GM19023 (cell line): ENCODE measurements around the gene CCDC85C.

ENCODE experiments used
- ATAC-seq: cut with Tn5 transposase; IDR thresholded peaks from one replicate; pipeline ENCODE4 v1.9.1; 2021; ENCODE audit warnings: mild to moderate bottlenecking, moderate library complexity; ENCODE audit not compliant: unreplicated experiment

Gene CCDC85C

DNA sequence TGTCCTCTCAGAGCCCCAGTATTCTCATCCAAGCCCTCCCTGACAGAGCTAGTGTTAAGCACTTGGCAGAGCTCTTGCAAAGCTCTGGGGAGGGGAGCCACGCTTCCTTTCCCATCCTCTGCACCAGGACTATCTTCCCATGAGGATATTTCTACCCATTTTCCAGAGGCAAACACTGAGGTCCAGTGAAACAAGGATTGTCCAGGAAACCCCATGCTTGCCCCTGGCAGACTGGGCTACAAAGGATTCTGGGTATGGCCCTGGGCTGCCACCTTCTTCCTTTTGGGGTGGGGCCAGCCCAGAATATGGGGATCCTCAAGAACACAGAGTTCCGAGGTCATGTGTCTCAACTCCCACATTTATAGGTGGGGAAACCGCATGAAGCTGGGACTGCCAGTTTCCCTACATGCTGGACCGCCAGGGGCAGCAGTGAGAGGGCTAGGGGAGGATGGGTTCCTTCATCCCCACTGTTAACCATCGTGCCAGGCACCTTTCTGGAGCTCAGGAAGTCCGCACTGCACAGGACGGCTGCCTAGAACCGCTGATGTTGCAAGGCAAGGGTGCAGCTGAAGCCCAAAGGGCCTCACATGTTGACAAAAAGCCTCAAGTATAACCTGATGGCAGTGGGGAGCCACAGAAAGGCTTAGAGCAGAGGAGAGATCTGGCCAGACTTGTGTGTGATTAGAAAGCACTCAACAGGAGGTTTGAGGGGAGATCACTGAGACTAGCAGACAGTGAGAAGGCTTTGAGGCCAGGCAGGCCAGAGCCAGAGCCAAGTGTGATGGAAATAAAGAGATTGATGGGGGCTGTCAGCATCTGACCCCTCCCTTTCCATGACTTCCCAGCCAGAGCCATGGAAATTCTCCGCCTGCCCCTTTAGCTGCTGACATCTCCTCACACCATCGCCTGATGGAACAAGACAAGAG is 5.5 kb upstream of the CCDC85C start:
- no peak for ATAC-seq

DNA sequence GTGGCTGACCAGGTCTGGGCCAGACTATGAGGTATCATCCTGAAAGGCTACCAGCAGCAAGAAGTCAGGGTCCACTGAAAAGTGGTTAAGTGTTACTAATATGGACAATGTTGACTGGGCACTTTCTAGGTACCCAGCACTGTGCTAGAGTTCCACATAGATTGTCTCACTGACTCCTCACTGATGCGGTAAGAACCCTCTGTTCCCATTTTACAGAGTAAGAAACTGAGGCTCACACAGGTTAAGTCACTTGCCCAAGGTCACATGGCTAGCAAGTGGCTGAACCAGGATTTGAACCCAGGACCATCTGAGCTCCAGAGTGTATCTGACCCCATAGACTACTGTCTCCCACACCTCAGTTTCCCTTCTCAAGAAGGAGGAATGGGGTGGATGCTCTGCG is 4.6 kb upstream of the CCDC85C start:
- ATAC-seq = no peak

DNA sequence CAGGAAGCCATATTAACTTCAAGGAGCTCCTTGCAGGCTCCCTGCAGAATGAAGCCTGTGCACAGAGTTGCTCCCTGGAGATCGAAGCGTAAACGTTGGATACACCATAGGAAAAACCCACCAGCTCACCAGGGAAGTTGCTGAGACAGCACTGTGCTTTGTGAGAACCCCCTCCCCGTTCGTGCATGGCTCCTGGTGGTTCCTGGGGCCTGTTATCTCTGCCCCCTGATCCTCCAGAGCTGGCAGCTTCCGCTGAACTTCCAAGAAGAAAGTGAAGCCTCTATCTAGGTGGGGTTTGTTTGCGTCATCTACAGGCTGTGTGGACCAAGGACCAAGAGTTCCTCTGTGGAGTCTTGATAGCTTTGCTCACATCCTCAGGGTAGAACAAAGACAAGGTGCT is 2.4 kb upstream of the CCDC85C start:
- ATAC-seq = no peak

DNA sequence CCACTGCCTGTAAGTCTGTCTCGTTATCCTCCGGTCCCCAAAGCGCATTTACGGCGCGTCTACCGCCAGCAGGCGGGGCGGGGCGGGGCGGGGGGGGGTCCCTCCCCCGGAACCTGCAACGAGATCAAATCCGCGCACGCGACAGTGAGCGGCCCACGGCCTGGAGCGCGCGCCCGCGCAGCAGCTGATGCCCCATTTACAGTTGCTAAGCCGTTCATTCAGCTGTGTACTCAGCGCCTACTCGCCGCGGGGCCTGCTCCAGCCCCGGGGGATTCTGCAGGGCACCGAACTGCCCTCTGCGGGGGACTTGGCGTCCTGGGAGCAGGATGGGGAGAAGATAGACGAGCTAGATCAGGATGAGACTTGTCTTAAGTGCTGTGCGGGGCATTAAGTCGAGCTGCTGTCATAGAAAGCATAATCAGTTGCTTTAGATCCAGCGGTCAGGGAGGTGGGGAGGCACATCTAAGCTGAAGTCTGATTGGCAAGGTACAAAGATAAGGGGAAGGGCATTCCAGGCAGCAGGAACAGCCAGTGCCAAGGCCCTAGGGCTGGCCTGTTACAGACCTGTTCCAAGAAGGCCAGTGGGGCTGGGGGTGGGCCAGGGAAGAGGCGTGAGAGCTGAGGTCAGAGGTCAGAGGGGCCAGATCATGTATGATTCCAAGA is 1.4 kb upstream of the CCDC85C start:
- peak; percentile 39 for ATAC-seq

DNA sequence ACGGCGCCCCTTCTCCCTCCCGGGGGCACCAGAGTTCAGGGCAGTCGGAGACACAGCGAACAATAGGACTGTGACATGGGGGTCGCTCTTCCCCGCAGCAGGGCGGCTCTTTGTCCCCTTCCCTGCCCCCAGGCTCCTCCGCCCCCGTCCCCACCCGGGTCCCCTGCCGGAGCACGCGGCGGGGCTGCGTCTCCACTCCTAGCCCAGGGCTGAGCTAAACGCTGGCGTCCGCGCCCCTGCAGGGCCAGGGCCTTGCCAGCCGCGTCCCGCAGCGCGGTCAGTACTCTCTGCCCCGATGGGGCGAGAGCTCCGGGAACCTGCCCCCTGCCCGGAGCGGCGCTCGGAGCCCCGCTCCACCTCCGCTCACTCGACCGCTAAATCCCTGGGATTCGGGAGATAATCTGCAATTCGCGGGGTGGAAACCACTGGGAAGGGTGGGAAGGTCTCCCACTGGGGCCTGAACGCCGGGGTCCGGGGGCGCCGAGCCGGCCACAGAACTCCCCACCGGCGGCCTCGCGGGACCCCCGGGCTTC is 825 bp upstream of the CCDC85C start:
- peak; percentile 32 for ATAC-seq

DNA sequence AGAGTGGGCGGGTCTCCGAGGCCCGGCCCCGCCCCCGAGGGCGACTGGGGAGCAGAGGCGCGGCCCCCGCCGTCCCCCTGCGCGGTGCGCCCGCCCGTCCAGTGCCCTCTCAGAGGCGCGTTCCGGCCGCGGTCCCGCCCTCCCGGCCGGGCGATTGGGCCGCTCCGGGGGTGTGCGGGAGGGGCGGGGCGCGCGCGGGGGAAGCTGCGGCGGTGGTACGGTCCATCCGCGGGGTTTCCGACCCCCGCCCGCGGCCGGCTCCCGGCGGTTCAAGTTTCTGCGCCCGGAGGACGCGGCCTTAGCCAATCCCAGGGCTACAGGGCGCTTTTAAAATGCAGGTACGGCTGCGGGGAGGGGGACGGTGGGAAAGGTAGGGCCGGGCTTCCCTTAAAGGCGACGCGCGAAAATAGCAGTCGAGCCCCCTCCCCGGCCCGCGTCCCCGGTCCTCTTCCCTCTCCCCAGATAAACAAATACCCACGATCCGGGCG is 315 bp upstream of the CCDC85C start:
- peak; percentile 87 for ATAC-seq

DNA sequence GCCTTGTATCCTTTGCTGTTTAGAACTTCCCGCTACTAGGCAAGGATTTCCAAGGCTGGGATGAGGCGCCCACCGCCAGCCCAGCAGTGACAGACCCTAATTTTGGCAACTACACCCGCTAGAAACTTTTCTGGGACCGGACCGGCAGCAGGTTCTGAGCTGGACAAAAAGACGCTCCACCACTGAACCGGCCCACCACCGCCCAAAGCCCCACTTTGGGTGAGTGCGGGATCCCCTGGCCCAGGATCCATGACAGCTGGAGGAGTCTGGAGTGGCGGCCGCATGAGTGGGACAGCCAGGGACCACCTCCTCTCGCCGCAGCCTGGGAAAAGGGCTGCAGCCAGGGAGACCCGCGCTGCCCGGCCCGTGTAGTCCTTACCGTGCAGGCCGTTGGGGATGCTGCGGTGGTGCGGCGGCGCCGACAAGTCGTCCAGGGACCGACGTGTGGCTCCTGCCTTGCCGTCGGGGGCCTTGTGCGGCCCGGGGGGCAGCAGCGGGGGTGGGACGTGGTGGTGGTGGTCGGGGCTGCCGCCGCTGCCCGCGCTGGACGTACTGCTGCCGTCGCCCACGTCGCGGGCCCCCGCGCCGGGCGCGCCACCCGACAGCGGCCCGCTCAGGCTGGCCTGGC is 1.1 kb downstream of the CCDC85C start:
- no peak for ATAC-seq

DNA sequence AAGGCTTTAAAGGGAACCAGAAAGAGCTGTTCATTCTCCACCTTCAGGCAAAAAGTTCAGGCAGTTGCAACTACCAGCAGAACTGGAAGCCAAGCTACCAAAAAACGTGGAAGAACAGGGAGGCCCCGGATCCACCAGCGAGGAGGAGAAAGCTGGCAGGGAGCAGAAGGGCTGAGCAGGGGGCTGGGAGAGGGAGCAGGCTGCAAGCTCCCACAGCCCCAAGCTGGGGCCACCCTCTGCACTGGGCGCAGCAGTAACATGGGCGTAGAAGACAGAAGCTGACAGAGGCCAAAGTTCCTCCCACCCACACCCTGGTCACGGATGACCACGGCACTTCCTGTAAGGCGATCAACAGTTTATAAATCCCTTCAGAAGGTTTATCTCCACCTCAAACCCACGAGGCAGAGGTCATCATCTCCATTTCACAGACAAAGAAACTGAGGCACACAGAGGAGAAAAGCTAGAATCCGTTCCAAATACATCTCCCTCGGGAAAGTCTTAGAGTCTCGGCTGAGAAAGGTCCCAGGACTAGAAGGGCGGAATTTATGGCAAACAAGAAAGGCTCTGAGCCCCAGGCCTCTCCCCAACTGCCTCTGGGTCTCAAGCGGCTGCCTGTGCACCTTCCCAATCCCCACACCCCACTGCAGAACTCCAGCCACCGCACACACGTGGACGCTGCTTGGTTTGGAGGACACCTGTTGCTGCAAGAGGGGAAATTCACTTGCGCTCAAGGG is 1.8 kb downstream of the CCDC85C start:
- ATAC-seq = no peak

DNA sequence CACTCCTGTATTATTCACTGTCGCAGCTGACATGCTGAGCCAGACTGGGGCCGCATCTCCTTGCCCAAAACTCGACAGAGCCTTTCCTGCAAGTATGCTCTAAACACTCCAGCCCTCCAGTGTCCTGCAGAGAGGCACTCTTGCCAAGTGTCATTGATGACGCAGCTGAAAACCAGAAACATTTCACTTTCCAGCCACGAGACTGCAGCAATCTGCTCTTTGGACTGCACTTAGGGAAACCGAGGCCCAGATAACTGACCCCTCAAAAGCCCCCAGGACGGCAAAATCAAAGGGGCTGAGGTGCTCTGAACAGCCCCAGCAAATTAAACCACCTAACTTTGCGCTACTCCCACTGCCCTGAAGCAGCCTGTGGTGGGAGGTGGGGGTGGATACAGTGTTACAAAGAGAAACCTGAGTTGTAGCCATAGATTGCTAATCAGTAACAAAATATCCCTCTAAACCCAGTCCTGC is 2.6 kb downstream of the CCDC85C start:
- no peak for ATAC-seq

DNA sequence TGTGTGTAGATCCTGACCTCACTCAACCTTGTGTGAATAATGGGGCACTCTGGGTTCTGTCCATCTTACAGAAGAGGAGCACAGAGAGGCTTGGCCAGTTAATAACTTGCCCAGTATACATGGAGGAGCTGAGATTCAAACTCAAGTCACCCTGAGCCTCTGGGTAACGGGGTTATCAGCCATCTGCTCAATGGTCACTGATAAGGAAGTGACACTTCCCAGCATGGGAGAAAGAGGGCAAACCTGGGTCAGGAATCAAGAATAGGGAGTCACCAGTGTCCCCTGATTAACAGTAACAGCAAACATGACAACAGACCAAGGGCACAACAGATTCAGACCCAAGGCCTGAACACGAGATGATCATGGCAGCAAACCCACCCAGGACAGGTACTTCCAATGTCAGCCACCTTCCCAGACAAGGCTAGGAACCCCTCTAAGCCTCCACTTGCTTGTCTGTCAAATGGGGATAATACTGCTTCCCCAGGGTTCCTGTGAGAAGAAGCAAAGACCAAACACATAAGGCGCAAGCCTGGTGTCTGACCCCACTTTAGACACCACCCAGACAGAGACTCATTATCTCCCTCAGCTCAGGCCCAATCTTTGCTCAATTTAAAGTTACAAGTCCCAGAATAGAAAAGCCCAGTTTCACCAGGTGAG is 3.6 kb downstream of the CCDC85C start:
- ATAC-seq = no peak

DNA sequence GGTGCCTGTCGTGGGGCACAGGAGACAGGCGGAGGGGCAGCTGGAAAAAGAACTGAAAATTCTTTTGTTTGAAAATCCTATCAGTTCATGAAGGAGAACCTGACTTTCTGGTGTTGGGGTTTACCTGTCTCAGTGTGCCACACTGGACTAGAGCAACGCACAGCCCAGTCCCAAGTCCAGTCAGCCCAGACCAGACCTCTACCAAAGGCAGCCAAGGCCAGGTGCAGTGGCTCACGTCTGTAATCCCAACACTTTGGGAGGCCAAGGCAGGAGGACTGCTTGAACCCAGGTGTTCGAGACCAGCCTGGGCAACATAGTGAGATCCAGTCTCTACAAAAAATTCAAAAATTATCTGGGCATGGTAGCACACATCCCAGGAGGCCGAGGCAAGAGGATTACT is 4.6 kb downstream of the CCDC85C start:
- no peak for ATAC-seq

DNA sequence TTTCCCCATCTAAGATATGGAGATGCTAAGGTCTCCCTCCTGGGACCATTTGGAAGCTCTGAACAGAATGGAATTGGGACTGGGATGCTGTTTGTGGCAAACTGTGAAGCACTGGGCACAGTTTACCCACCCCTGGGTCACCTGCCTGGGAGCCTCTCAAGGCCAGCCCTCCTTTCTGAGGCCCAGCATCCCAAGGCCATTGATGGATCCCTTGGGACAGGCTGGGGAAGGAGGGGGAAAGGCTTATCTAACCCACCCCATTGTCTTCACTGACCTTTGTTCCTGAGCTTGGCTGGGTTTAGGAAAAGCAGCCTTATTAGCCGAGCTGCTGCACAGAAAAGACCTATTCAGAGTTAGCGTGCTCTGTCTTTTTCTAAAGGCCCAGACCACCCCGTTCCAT is 5.2 kb downstream of the CCDC85C start:
- no peak for ATAC-seq

DNA sequence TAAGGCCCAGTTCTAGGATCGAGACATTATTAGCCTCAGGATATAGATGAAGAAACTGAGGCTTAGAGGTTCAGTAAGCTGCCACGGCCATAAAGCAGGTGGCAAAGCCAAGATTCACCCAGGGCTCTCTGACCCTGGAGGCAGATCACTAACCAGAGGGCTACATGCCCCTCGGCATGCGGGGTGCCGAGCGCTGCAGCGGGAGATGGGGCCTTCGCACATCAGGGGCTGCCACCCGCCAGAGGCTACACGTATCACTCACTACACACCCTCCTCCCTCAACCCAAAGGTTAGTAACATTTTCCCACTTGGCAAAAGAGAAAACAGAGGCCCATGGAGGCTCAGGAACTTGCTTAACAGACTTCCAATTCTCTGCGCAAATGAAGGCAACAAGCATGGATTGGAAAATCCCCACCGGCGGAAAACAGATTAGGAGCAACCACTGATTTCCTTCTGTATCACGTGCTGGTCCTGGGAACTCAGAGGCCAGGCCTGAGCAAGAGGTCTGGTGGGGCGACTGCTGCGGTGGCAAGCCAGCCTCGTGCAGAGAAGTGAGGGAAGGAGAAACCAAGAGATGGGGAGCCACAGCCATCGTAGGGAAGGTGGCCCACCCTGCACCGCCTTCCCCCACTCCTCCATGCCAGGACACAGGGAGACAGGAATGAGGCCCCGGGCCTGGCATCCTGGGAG is 6.0 kb downstream of the CCDC85C start:
- no peak for ATAC-seq

DNA sequence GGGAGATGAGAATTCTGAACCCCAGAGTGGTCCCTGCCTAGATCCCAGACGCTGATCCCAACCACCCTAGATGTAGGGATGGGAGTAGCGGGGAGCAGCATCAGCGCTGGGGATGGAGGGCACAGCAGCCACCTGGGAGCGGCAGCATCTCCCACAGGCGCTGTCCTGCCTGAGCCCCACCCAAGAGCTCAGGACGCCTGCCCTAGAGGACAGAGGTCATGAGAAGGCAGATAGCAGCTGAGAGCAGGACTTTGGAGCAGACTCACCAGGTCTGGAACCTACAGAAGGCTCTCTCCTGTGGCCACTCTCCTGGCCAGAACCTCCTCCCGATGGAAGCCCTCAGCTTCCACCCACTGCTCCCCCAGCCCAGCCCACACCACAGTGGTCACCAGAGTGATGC is 7.2 kb downstream of the CCDC85C start:
- no peak for ATAC-seq

DNA sequence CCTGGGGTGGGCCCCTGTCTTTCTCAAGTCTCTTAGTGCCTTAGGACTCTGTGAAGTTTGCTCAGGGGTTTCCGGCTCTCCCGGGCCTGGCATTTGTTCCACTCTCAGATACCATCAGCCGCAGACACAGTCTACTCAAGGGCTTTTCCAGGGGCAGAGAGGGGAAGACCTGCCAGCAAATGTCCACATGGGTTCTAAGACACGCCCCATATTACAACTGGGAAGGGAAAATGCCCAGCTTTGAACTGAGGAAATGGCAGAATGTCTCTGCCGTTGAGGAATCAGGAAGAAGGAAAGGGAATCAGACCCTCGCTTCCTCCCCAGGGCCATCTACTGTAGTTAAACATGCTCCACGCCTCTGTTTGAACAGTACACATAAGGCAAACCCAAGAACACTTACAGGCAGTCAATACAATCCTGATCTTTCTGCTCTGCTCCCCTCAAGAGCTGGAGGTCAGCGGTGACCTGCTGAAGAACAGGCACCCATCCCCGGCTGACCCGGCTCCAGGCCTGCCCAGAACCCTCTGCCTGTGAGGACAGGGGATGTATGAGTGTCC is 7.9 kb downstream of the CCDC85C start:
- ATAC-seq = no peak

DNA sequence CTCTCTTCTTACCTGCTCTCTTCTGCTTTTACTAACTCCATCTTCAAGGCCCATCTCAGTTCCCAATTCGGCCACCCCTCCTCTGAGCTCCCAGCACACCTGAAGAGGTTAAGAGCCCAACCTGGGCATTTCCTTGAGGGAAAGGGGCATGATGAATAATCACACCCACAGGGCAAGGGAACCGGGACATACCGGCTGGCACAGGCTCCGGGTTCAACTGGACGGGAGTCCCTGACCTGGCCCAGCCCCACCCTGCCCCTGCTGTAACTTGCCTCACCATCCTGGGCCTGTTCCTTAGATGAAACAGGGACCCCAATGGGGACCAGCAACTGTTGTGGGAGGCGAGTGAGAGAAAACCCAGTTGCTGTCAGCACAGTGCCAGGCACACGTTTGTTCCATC is 8.5 kb downstream of the CCDC85C start:
- no peak for ATAC-seq

DNA sequence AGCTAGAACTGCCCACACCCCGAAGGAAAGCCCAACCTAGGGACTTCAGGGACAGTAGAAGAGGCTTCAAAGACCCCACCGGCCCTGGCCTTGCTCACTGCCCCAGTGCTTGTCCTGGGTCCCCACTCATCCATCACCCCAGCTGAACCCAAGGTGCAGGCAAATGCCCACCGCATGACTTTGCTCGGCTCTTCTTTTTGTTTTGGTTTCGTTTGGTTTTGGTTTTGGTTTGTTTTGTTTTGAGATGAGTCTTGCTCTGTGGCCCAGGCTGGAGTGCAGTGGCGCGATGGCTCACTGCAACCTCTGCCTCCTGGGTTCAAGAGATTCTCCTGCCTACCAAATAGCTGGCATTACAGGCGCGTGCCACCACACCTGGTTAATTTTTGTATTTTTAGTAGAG is 9.0 kb downstream of the CCDC85C start:
- ATAC-seq = peak; percentile 96

DNA sequence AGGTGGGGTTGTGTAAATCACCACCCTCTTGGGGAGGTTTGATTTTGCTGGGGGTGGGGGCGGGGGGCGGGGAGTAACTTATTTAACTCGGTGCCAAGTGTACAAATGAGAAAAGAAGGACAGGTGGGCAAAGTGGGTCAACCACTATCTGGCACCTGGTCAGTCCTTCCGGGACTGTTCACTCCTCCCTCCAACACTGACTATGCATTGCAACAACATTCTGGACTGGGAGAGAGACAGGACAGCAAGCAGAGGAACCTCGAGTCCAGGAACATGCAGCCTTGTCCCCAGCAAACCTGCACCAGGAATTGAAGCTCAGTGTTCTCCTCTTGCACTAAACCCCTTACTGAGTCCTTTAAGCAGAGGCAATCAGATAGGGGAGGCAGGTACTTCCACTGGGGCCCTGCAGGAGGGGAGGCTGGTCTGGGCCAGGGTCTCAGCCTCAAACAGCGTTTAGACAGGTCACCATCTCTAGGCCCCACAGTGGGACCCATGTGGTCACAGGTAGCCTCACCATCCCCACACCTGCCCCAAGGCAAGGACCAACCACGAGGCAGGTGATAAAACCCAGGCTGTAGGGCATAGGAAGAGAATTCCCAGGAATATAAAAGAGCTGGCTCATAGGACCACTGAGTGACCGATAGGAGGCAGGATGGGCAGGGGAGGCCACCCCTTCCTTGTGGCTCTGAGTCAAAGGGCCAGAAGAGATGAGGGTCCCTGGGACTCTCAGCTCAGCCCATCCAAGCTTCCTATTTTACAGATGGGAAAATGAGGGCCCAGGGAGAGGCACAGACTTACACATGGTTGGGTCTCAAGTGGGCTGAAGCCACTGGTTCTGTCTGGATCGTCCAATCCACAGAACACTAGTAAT is 9.8 kb downstream of the CCDC85C start:
- ATAC-seq = no peak
